H7 (cell line): ENCODE measurements around the gene GPLD1. TPM values are rescaled to one million over a fixed set of nuclear protein-coding genes. Genes with fewer than 3 reads are reported as not detected.

Source experiments
- total RNA-seq: library from RNA; depleted of rRNA; stranded (reverse); fragments of >200 nt; shearing (Covaris generic); gene quantifications from 2 replicates; pipeline ENCODE4 v1.2.3, GENCODE V29; 2014; rRNA removed

Gene GPLD1
- total RNA-seq, 1 experiment from 2014 or later = 2.0 TPM

Other genes with a start within 250 kb of the GPLD1 start
- 0.18 TPM in 1 of 2 replicates, not detected in the other for gene DCDC2, start 131.5 kb downstream of the GPLD1 start, total RNA-seq
- 71.4 and 79.1 TPM in 2 replicates for gene MRS2, start 86.6 kb downstream of the GPLD1 start, total RNA-seq
- gene ALDH5A1, start 5.4 kb upstream of the GPLD1 start, total RNA-seq = 1.00 and 1.5 TPM in 2 replicates
- gene KIAA0319, start 156.6 kb upstream of the GPLD1 start, total RNA-seq = 0.07 and 0.15 TPM in 2 replicates
- gene TDP2, start 177.3 kb upstream of the GPLD1 start, total RNA-seq = 15.6 and 15.7 TPM in 2 replicates
- 6.7 and 12.4 TPM in 2 replicates for gene ACOT13, start 177.5 kb upstream of the GPLD1 start, total RNA-seq
- 80.2 and 83.3 TPM in 2 replicates for gene C6orf62, start 229.6 kb upstream of the GPLD1 start, total RNA-seq